Nephron progenitor cell (in vitro differentiated cells): ENCODE results near the gene FIZ1.
"Not testable (repeated sequence)": the region's sequence is repeated elsewhere in the genome, so short reads cannot be mapped to it uniquely, and the experiment has no call there.

ENCODE experiments used
- DNase-seq: peaks from one replicate; pipeline ENCODE4 v3.0.0; 2021
- H3K27ac Mint-ChIP-seq: 2 replicates; pipeline ENCODE4 v1.8.0; 2021; ENCODE audit warnings: mild to moderate bottlenecking, moderate library complexity, mixed read lengths
- H3K27me3 Mint-ChIP-seq: 2 replicates; pipeline ENCODE4 v1.8.0; 2021; ENCODE audit warnings: mild to moderate bottlenecking, low read depth, mixed read lengths; ENCODE audit not compliant: poor library complexity
- H3K36me3 Mint-ChIP-seq: 2 replicates; pipeline ENCODE4 v1.8.0; 2021; ENCODE audit warnings: low read depth, mixed read lengths
- H3K4me1 Mint-ChIP-seq: 2 replicates; pipeline ENCODE4 v1.8.0; 2021; ENCODE audit warnings: mixed read lengths
- H3K4me3 Mint-ChIP-seq: 2 replicates; pipeline ENCODE4 v1.8.0; 2021; ENCODE audit warnings: mild to moderate bottlenecking, moderate library complexity, mixed read lengths
- H3K9me3 Mint-ChIP-seq: 2 replicates; pipeline ENCODE4 v1.8.0; 2021; ENCODE audit warnings: mild to moderate bottlenecking, moderate library complexity, mixed read lengths
- CTCF ChIP-seq: fragments of 200-600 bp; sonication (generic); IDR thresholded peaks from 2 replicates; pipeline ENCODE4 v1.5.0; 2021; ENCODE audit warnings: antibody characterized with exemption

Gene FIZ1

GRCh38 chr19:55579766-55580621 lies 19.3 kb downstream of the FIZ1 start:
- H3K27me3 Mint-ChIP-seq, result no peaks in the 10 kb centered on the region
- TF ChIP-seq CTCF, result no peak
- DNase-seq, result peak; percentile 56
- no peaks in the 10 kb centered on the region for H3K9me3 Mint-ChIP-seq
- peaks cover 37% of the 10 kb centered on the region for H3K4me1 Mint-ChIP-seq
- peak overlapping the region; percentile 83 for H3K27ac Mint-ChIP-seq
- peaks cover 27% of the 10 kb centered on the region for H3K36me3 Mint-ChIP-seq
- peak overlapping the region; percentile 95 for H3K4me3 Mint-ChIP-seq

- TF ChIP-seq CTCF, result no peak
- H3K36me3 Mint-ChIP-seq, result peaks cover 29% of the 10 kb centered on the region
Observed at GRCh38 chr19:55578761-55579747, 20.3 kb downstream of the FIZ1 start.

GRCh38 chr19:55578031-55578760 lies 21.1 kb downstream of the FIZ1 start:
- Mint-ChIP-seq H3K4me3 (no peak overlapping the region), H3K4me1 (peaks cover 30% of the 10 kb centered on the region), H3K9me3 (no peaks in the 10 kb centered on the region), H3K36me3 (peaks cover 29% of the 10 kb centered on the region), H3K27ac (no peak overlapping the region), H3K27me3 (no peaks in the 10 kb centered on the region)
- TF ChIP-seq CTCF, result no peak
- no peak for DNase-seq

More at GRCh38 chr19:55578761-55579747, 20.3 kb downstream of the FIZ1 start:
- Mint-ChIP-seq H3K4me1 (peaks cover 30% of the 10 kb centered on the region), H3K27me3 (no peaks in the 10 kb centered on the region), H3K4me3 (peak overlapping the region; percentile 95), H3K27ac (peak overlapping the region; percentile 83), H3K9me3 (no peaks in the 10 kb centered on the region)
- DNase-seq, result no peak

- Mint-ChIP-seq H3K4me1 (peaks cover 32% of the 10 kb centered on the region), H3K4me3 (peak overlapping the region; percentile 76), H3K27me3 (peaks cover 7% of the 10 kb centered on the region), H3K36me3 (peaks cover 29% of the 10 kb centered on the region), H3K27ac (peak overlapping the region; percentile 88), H3K9me3 (no peaks in the 10 kb centered on the region)
- DNase-seq, result no peak
- no peak for TF ChIP-seq CTCF
Observed at GRCh38 chr19:55576746-55577145, 22.6 kb downstream of the FIZ1 start.

- not testable (repeated sequence) for H3K27me3 Mint-ChIP-seq, H3K4me3 Mint-ChIP-seq, H3K27ac Mint-ChIP-seq, H3K9me3 Mint-ChIP-seq, DNase-seq
- Mint-ChIP-seq H3K36me3 (peaks cover 29% of the 10 kb centered on the region), H3K4me1 (peaks cover 18% of the 10 kb centered on the region)
Observed at GRCh38 chr19:55573929-55574328, 25.4 kb downstream of the FIZ1 start.

GRCh38 chr19:55569477-55569876 lies 29.8 kb downstream of the FIZ1 start:
- H3K4me1 Mint-ChIP-seq, result peaks cover 22% of the 10 kb centered on the region
- peaks cover 18% of the 10 kb centered on the region for H3K27me3 Mint-ChIP-seq
- not testable (repeated sequence) for H3K36me3 Mint-ChIP-seq, H3K9me3 Mint-ChIP-seq, H3K27ac Mint-ChIP-seq, H3K4me3 Mint-ChIP-seq, DNase-seq
